AG10803 (cell line): Measurements from ENCODE around the gene CHP1.

ENCODE experiments used
- DNase-seq: peaks from one replicate; pipeline ENCODE4 v3.0.0; 2010; ENCODE audit warnings: low read depth
- H3K4me3 ChIP-seq: 2 replicates; pipeline ENCODE4 v1.5.1; 2011; ENCODE audit warnings: mild to moderate bottlenecking, low read length, control low read depth
- CTCF ChIP-seq: conservative IDR thresholded peaks from 2 replicates; pipeline ENCODE4 v1.5.1; 2011; ENCODE audit warnings: mild to moderate bottlenecking, low read length, control low read depth, inconsistent platforms

CHP1 gene

GRCh38 chr15:41331281-41331680 lies 100.2 kb downstream of the CHP1 start:
- peak overlapping the region; percentile 98; the same call in 1 of the 2 replicates for H3K4me3 ChIP-seq

More at GRCh38 chr15:41331281-41331680, 100.2 kb downstream of the CHP1 start:
- TF ChIP-seq CTCF: no peak
- no peak for DNase-seq
